Hypothalamus (tissue), 51 donors: Measurements from ENCODE around the gene MEX3D.

ENCODE experiments used
- DNase-seq, 51 donors: peaks; one replicate each; lab custom pipeline; 2025; lab: John Stamatoyannopoulos, UW

Gene MEX3D

DNA sequence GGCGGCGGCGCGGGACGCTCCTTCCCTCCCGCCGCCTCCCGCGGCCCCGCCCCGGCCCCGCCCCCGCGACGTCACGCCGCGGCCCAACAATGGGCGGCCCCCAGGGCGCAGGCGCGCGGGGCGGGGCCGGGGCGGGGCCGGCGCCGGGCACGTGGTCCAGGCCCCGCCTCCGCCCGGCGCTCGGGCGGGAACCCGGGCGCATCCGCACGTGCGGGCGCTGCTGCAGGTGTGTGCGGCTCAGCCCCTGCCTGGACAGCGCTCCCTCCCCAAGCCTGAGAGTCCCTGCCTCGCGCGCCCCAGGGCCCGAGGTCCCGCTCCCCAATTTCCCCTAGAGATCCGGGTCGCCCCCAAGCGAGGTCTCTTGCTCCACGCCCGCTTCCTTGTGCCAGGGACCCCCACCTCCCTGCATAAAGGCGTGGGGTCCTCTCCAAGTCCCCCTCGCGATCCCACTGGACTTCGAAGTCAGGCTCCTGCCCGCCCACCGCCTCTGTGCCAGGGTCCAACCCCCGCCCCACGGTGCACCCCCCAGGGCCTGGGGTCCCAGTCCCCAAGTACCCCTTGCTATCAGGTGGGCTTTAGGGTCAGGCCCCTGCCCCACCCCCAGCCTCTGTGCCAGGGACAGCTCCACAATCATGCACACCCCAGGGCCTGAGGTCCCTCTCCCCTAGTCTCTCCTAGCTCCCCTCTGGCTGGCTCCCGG, at the start of gene MEX3D:
Gene MEX3D, minus strand, starts transcription at position 6 of the 700 bp plus-strand sequence. CDS start 267 bp downstream, outside the sequence.
- DNase-seq, result peak in 41 of 51 donors; percentile 2 to 81 (median 30)

DNA sequence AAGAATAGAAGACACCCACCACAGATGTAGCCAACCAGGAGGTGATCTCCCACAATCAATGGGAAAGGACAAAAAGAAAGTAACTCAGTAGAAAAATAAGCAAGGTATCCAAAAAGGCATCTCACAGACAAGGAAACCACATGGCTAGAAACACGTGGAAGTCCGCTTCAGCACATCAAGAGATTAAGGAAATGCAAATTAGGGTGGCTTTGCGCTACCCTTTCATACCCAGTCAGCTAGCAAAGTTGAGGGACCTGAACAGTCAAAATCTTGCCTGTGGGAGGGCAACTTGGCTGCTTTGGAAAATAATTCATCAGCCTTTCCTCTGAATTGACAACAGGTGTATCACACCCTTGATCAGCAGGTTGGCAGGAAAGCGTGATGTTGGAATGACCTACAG, 48.8 kb upstream of the MEX3D start:
- no peak for DNase-seq

DNA sequence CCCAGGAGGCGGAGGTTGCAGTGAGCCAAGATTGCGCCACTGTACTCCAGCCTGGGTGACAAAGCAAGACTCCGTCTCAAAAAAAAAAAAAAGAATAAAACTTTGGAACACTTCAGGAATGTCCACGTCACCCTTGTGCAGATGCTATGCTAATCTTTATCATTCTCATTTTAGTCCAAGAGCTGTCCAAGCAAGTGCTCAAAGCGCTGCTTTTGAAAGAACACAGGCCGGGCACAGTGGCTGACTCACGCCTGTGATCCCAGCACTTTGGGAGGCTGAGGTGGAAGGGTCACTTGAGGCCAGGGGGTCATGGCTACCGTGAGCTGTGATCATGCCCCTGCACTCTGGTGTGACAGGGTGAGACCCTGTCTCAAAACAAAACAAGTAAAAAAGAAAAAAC, 48.3 kb upstream of the MEX3D start:
- no peak for DNase-seq

DNA sequence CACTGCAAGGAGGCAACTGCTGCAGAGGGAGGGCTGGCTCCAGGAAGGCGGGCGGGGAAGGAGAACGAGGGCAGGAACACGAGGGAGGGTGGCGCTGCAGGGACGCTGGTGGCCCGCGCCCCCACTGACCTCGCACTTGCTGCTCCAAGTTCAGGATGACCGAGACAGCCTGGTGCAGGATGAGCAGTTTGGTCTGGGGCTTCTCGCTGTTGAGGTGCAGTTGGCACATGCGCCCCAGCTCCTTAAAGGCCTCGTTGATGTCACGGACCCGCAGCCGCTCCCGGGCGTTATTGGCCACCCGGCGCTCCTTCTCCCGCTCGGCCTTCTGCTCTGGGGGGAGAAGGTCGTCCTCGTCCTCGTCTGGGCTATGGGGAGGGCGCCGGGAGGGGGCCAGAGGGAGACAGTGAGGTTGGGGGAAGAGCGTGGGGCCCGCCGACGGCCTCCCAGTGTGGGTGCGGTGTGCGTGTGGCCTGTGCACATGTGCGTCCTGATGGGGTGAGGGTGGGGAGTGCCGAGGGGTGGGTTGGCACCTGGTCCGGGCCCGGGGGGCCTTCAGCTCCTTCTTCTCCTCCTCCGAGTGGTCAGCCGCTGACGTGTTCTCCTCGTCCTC, 47.1 kb upstream of the MEX3D start:
- no peak for DNase-seq

DNA sequence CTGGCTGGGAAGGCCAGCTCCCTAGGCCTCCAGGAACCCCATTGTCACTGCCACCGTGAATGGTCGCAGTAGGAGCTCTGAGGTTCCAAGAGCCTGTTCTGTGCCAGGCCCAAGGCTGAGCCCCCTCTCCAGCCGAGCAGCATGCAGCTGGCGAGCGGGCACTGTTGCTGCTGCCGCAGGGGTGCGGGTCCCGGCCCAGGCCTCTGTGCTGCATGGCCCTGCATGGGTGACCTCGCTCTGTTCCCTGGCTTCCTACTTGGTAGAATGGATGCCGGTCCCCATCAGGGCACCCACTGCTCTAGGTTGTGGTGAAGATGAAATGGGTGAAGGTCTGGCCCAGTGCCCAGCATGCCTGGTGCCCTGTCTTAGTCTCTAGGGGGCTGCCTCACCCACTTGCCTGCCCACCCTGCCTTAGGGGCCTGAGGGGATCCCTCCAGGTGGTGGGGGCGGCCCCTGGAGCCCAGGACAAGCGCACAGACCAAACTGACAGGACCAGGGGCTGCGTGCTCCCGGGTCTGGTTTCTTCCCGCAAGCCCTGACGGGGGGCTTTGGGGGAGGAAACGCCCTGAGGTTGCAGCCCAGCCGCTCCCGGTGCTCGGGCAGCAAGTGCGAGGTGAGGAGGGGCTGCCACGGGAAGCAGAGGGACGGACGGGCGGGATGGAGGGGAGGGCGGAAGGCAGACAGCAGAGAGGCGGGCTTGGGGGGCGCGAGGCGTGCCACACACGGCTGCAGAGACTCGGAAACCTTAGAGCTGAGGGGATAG, 45.9 kb upstream of the MEX3D start:
- DNase-seq, result no peak

DNA sequence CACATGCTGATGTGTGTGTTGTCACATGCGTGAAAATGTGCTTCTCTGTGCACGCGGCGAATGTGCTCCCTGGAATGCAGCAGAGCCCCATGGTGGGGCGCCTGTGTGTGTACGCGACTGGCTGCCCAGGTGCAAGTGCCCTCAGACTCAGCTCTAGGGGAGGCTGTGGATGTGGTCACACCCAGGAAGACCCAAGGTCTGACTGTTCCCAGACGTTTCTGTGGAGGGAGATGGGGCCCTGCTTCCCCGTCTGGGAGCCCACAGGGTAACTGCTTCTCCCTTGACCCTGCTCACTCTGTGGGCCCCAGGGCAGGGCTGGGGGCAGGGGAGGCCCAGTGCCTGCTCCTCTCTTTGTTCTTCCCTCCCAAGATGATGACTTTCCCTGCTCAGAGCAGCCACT, 45.0 kb upstream of the MEX3D start:
- no peak for DNase-seq

DNA sequence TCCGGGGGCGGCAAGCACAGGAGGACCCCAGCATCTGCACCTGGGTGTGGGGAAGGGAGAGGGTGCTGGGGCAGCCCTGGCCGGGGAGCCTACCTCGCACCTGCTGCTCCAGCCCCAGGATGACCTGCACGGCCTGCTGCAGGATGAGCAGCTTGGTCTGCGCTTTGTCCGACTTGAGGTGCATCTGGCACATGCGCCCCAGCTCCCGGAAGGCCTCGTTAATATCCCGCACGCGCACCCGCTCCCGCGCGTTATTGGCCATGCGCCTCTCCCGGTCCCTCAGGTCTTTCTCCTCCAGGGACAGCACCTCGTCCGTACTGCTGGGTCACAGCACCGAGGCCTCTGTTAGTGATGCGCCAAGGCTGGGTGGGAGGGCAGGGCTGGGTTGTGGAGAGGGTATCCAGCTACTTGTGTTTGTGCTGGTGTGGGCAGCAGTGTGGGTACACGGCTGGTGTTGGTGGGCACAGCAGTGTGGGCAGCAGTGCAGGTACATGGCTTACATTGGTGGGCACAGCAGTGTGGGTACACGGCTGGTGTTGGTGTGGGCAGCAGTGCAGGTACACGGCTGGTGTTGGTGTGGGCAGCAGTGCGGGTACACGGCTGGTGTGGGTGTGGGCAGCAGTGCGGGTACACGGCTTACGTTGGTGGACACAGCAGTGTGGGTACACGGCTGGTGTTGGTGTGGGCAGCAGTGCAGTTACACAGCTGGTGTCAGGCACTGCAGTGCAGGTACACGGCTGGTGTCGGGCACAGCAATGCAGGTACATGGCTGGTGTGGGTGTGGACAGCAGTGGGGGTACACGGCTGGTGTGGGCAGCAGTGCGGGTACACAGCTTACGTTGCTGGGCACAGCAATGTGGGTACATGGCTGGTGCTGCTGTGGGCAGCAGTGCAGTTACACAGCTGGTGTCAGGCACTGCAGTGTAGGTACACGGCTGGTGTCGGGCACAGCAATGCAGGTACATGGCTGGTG, 44.3 kb upstream of the MEX3D start:
- no peak for DNase-seq

DNA sequence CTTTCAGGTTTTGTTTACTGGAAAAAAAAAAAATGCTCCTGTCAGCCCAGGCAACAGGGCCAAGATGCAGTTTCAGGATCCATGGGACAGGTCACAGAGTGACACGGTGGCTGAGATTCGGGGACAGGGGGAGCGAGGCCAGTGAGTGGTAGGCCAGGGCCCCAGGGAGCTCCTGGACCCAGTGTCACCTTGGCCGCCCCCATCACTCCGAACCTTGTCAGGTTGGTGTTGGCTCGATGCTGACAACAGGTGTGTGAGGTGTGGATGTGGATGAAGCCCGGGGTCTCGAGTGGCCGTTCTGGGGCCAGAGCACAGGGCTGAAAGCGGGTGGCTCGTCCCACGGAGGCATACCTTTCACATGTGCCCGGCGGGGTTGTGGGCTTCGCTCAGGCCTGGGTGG, 43.2 kb upstream of the MEX3D start:
- no peak for DNase-seq

DNA sequence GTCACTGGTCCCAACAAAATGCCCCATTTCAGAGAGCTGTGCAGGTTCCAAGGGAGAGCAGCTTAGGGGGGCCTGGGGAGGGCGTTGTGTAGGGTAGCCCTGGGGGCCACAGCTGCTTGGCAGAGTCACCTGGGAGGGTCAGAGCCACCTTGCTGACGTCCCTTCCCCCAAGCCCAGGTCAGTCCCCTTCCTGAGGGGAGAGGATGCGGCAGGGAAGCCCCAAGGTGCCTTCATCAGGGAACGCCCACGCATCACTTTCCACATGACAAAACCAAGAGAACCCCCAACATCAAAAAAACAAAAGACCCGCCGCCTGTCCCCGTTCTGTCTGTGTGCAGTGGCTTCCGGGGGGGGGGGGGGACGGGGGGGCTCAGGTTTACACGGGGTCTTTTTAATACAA, 42.5 kb upstream of the MEX3D start:
- no peak for DNase-seq

DNA sequence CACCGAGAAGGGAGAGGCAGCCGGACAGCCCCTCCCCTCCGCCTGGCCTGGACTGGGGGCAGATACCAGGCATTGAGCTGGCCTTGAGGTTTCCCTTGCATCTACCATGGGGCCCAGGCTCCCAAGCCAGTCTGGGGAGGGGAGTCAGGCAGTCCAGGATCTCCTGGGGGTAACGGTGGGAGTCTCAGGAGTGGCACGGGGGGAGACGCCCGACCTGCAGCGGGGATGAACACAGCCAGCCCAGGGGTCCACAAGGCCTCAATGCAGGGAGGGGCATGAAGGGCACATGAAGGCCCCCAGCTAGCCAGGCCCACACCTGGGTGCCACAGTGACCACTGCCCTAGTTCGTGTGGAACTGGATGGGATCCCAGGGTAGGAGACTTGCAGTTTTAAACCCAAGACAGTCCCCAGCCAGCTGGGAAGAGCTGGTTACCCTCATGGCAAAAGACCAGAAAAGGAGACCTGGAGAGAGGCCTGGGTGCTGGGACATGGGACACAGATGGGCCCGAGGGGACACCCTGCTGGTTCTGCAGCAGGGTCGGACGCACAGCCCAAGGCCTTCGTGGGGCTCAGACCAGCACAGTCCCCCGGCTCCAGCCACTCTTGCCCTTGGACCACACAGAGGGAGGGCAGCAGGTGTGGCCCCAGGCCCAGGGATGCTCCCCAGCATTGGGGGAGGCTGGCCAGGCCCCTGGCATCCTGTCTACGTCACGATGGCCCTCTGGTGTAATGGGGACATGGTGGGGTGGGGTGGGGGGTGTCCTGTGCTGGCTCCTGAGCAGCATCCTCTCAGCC, 41.8 kb upstream of the MEX3D start:
- no peak for DNase-seq

DNA sequence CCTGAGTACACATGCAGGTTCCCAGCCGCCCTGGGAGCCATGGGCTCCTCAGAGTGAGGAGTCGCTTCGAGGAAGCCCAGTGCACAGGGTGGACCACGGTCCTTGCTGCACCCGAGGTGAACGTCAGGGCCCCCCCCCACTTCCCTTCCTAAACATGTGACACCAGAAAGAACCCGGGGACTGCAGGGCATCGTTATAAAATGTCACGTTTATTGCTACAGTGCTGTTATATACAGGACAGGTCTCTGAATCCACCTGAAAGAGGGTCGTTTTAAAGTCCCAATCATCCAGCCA, 40.9 kb upstream of the MEX3D start:
- no peak for DNase-seq

DNA sequence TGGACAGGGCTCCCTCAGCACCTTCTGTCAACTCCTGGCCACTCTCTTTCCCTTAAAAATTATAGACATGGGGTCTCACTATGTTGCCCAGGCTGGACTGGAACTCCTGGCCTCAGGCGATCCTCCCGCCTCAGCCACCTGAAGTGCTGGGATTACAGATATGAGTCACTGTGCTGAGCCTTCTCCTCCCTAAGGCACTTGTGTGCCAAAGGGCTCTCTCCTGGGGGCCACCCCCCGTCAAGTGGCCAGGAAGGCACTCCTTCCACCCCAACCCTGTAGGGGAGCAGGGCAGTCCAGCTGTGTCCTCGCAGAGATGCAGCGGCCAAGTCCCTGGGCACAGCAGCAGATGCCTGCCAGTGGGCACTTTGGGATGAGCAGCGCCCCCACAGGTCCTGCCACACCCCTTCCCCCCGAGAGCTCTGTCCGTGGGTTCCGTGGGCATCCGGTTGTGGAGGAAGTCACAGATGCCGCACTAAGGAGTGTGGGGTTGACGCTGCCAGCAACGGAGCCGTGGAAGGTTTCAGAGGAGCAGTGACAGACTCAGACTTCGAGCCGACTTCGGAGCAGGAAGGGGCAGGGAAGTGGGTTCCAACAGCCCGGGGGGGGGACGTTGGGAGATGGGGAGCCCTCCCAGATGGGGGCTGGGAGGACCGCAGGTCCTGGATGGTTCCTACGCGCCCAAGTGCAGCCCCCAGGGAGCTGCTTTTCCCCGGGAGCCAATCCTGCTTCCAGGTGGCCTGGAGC, 40.4 kb upstream of the MEX3D start:
- no peak for DNase-seq

DNA sequence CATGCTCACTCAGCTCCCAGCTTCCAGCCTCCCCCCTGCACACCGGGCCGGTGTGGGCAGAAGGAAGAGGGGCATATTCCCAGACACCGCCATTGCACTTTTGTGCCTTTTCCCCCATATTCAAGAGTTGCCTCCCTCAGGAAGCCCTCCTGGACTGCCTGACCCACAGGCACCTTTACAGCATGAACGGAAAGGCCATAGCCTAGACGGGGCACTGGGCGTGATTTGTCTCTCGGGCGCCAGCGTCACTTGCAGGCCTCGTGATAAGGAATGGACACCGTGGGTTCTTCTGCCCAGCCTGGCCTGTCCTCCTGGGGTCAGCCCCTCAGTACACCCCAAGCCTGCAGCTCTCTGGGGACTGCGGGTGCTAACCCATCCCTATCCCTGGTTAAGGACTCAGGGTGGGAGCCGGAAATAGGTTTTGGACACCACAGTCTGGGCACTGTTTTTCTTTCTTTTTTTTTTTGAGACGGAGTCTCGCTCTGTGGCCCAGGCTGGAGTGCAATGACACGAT, 38.1 kb upstream of the MEX3D start:
- peak in 2 of 51 donors; percentile 43 to 53 for DNase-seq

DNA sequence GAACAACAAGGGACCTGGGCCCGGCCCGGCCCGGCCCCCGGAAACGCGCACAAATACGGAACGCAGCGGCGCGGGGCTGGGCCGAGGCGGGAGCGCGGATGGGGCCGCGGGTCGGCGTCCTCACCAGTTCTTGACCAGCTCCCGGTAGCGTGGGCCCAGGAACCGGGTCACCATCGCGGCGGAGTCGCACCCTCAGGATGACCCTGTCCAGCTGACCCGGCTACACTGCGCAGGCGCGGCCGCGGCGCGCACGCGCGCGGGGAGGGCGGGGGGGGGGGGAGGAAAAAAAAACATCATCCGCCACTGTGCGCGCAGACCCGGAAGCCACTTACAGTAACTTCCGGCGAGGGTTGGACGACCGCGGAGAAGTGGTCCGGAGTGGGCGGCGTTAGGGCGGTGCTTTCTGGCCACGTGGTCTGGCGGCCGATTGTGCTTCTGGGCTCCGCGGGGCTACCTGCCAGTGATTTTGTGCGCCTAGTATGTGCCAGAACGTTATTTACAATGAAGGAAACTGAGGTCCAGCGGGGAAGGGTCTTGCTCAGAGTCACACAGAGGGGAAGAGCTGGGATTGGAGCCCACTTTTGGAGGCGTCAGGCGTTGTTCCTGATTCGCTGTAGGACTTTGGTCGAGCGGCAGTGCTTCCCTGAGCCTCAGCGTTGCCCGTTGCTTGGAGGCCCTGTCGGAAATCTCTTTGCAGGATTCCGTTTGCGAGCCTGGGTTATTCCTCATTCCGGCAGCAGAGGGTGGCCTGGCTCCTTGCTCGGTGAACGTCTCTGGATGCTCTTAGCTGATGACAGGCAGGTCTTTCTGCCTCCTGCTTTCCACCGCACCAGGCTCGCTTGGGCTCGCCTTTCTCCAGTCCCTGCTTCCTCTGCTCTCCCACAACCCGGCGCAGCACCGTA, 37.4 kb upstream of the MEX3D start, which contains the start of gene UQCR11:
Gene UQCR11, minus strand, starts transcription at position 227 of the 902 bp plus-strand sequence. Its CDS starts 53 bp downstream, at position 174.
- peak; percentile 81 to 98 (median 93) for DNase-seq

DNA sequence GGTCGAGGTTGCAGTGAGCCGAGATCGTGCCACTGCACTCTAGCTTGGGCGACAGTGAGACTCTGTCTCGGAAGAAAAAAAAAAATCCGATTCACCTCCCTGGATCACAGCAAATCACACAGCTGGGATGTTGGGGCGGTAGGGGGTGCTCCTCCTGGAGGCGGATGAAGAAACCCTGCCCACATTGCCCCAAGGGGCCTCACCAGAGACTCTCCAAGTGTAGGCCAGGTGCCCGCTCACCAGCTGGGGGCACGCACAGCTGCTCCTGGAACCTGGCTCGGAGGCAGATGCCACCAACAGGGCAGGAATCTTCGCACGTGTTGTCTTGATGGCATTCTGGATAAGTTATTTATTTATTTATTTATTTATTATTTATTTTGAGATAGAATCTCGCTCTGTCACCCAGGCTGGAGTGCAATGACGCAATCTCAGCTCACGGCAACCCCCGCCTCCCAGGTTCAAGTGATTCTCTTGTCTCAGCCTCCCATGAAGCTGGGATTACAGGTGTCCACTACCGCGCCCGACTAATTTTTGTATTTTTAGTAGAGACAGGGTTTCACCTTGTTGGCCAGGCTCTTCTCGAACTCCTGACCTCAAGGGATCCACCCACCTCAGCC, 34.1 kb upstream of the MEX3D start:
- no peak for DNase-seq

DNA sequence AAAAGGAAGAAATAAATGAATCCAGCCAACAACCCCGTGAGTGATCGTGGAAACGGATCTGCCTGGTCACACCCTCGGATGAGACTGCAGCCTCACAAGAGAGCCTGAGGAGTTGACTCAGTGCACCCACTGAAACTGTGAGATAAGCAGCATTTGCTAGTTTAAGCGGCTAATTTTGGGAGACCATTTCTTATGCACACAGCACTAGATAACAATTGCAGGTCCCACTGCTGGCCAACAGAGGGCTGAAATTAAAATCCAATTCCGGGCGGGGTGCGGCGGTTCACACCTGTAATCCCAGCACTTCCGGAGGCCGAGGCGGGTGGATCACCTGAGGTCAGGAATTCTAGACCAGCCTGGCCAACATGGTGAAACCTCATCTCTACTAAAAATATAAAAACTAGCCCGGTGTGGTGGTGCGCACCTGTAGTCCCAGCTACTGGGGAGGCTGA, 33.5 kb upstream of the MEX3D start:
- peak in 1 of 51 donors; percentile 8 for DNase-seq

DNA sequence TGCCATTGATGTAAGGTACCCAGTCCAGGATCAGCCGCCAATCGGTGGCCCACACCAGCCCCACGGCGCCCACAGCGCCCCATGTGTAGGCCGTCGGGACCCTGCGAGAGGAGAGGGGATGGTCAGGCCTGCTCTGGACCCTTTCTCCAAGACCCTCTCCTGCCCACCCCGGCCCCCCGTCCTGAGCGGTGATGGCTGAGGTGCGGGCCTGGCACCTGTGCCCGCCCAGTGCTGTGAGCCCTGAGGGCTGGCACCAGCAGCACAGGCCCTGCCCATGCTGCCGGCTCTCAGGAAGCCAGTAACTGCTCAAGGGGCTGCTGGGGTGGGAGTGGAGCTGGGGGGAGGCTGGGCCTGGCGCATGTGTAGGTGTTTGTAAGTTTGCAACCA, 31.3 kb upstream of the MEX3D start:
- DNase-seq, result no peak
